MM.1S (cell line): Measurements from ENCODE around the gene CEPT1.

Experiments used
- EZH2 ChIP-seq: fragments of 300-600 bp; sonication (generic); optimal IDR thresholded peaks from 2 replicates; pipeline ENCODE3; 2017; ENCODE audit warnings: low read depth, mild to moderate bottlenecking, antibody characterized with exemption, low read length, mixed read lengths
- EZH2phosphoT487 ChIP-seq: fragments of 300-600 bp; sonication (generic); IDR thresholded peaks from 2 replicates; pipeline ENCODE4 v1.6.1; 2018; ENCODE audit warnings: antibody characterized with exemption, low read length
- TF ChIP-seq, protein P1 (sequence below): fragments of 300-600 bp; sonication (generic); IDR thresholded peaks from 2 replicates; pipeline ENCODE4 v1.5.1; 2016; ENCODE audit warnings: antibody characterized with exemption, low read length, mixed read lengths

DNA sequence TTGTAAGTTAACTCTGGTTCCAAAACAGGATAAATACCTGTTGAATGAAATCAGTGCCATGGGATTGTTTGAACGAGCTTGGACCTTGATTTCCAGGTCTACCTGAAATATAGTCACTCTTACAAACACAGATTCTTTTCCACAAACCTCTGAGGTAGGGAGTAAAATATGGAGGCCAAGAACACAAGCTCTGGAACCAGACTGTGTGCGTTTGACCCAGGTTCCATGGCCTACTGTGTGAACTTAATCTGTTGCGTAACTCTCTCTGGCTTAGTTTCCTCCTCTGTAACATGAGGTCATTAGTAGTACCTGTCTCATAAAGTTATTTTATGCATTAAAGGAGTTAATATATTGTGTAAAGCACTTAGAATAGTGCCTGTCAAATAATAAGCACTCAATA, 35.3 kb downstream of the CEPT1 start:
- TF ChIP-seq, protein P1, sequence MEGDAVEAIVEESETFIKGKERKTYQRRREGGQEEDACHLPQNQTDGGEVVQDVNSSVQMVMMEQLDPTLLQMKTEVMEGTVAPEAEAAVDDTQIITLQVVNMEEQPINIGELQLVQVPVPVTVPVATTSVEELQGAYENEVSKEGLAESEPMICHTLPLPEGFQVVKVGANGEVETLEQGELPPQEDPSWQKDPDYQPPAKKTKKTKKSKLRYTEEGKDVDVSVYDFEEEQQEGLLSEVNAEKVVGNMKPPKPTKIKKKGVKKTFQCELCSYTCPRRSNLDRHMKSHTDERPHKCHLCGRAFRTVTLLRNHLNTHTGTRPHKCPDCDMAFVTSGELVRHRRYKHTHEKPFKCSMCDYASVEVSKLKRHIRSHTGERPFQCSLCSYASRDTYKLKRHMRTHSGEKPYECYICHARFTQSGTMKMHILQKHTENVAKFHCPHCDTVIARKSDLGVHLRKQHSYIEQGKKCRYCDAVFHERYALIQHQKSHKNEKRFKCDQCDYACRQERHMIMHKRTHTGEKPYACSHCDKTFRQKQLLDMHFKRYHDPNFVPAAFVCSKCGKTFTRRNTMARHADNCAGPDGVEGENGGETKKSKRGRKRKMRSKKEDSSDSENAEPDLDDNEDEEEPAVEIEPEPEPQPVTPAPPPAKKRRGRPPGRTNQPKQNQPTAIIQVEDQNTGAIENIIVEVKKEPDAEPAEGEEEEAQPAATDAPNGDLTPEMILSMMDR = no peak
- TF ChIP-seq EZH2phosphoT487 = no peak
- TF ChIP-seq EZH2 = no peak
